T-cell (primary cell): ENCODE results near the gene BTBD17. TPM values are rescaled to one million over a fixed set of nuclear protein-coding genes. Genes with fewer than 3 reads are reported as not detected.
A peak's percentile ranks its signal among the peaks of the same experiment; 100 is the strongest.

Experiments used
- ATAC-seq, 4 experiments: fragments of 200-7000 bp in 3 of 4; fragments of 150-1000 bp in 1 of 4; cut with Tn5 transposase; replicated peaks in 1 of 4; 1 replicate in 3 of 4; 2 replicates in 1 of 4; pipeline ENCODE4 v1.10.0; 2021; ENCODE audit warnings: moderate library complexity in 3 of 4, mild to moderate bottlenecking in 2 of 4, moderate number of reproducible peaks in 1 of 4
- CTCF ChIA-PET, 2 donors: fragments of 300-600 bp; sonication (Branson Sonifier 250); formaldehyde crosslinking; loops; one replicate each; lab custom pipeline; 2022; ENCODE audit warnings: antibody characterized with exemption in 2 of 2; lab: Charles Lee
- POLR2A ChIA-PET, 2 donors: fragments of 300-600 bp; sonication (Branson Sonifier 250); formaldehyde crosslinking; loops; one replicate each; lab custom pipeline; 2022; ENCODE audit warnings: antibody characterized with exemption in 2 of 2; lab: Charles Lee
- DNase-seq, 35 experiments: peaks; one replicate each; pipeline versions ENCODE4 v3.0.0 to v3.0.0-alpha.2; 2013 to 2023
- H3K27ac ChIP-seq: one replicate; pipeline ENCODE4 v1.5.1; 2013; ENCODE audit warnings: low read length
- H3K27me3 ChIP-seq, 2 experiments: replicated peaks in 1 of 2; 1 replicate in 1 of 2; 2 replicates in 1 of 2; pipeline versions ENCODE4 v1.6.1 to v1.7.0; 2013; ENCODE audit warnings: low read length in 1 of 2, mixed read lengths in 1 of 2; ENCODE audit not compliant: control insufficient read depth in 2 of 2, insufficient read depth in 2 of 2; ENCODE audit errors: extremely low read depth in 1 of 2
- H3K36me3 ChIP-seq, 2 donors: 1 replicate in 1 of 2; 2 replicates in 1 of 2; pipeline versions ENCODE4 v1.6.1 to v1.7.0; 2013; ENCODE audit warnings: low read length in 1 of 2; ENCODE audit not compliant: control insufficient read depth in 2 of 2, insufficient read depth in 1 of 2; ENCODE audit errors: extremely low read depth in 1 of 2
- H3K4me1 ChIP-seq, 2 experiments: 1 replicate in 1 of 2; 2 replicates in 1 of 2; pipeline versions ENCODE4 v1.6.1 to v1.7.0; 2013; ENCODE audit warnings: low read length in 2 of 2, mixed read lengths in 1 of 2; ENCODE audit not compliant: insufficient read depth in 2 of 2, control insufficient read depth in 1 of 2; ENCODE audit errors: extremely low read depth in 1 of 2
- H3K4me3 ChIP-seq, 2 donors: 1 replicate in 1 of 2; 2 replicates in 1 of 2; pipeline versions ENCODE4 v1.5.1 to v1.7.0; 2013; ENCODE audit warnings: mild to moderate bottlenecking in 2 of 2, low read length in 1 of 2, moderate library complexity in 1 of 2; ENCODE audit not compliant: control insufficient read depth in 1 of 2; ENCODE audit errors: extremely low read depth in 1 of 2
- H3K9me3 ChIP-seq: 2 replicates; pipeline ENCODE4 v1.7.0; 2013
- H3K27ac Mint-ChIP-seq, 2 donors: one replicate each; pipeline ENCODE4 v1.8.0; 2020 to 2021; ENCODE audit warnings: mild to moderate bottlenecking in 2 of 2, mixed read lengths in 2 of 2
- H3K27me3 Mint-ChIP-seq, 2 donors: one replicate each; pipeline ENCODE4 v1.8.0; 2021 to 2022; ENCODE audit warnings: mixed read lengths in 2 of 2
- H3K36me3 Mint-ChIP-seq: one replicate; pipeline ENCODE4 v1.8.0; 2021; ENCODE audit warnings: mixed read lengths
- H3K4me1 Mint-ChIP-seq, 3 donors: one replicate each; pipeline ENCODE4 v1.8.0; 2020 to 2022; ENCODE audit warnings: mixed read lengths in 3 of 3, mild to moderate bottlenecking in 1 of 3
- H3K4me3 Mint-ChIP-seq, 3 donors: one replicate each; pipeline ENCODE4 v1.8.0; 2020 to 2022; ENCODE audit warnings: mild to moderate bottlenecking in 3 of 3, mixed read lengths in 3 of 3, moderate library complexity in 3 of 3
- H3K9me3 Mint-ChIP-seq, 3 donors: one replicate each; pipeline ENCODE4 v1.8.0; 2020 to 2022; ENCODE audit warnings: mixed read lengths in 3 of 3
- WGBS: methylation state at CpG from one replicate; pipeline ENCODE4 v1.1.5; 2013; ENCODE audit warnings: missing lambda C conversion rate; ENCODE audit not compliant: insufficient coverage; 5-methylcytosine and 5-hydroxymethylcytosine counted together
- total RNA-seq, 35 experiments: library from RNA in 6 of 35; stranded (reverse) in 6 of 35; fragments of 120-200 nt in 1 of 35; gene quantifications; one replicate each; pipeline versions ENCODE4 v1.2.1 to v1.2.4 and lab custom pipeline; 2013 to 2026

The BTBD17 gene
- total RNA-seq, 5 donors from 2014 or later (not counting 1 experiment from before 2014, with no cell fraction given): 0.26 TPM; not detected in 4

DNA sequence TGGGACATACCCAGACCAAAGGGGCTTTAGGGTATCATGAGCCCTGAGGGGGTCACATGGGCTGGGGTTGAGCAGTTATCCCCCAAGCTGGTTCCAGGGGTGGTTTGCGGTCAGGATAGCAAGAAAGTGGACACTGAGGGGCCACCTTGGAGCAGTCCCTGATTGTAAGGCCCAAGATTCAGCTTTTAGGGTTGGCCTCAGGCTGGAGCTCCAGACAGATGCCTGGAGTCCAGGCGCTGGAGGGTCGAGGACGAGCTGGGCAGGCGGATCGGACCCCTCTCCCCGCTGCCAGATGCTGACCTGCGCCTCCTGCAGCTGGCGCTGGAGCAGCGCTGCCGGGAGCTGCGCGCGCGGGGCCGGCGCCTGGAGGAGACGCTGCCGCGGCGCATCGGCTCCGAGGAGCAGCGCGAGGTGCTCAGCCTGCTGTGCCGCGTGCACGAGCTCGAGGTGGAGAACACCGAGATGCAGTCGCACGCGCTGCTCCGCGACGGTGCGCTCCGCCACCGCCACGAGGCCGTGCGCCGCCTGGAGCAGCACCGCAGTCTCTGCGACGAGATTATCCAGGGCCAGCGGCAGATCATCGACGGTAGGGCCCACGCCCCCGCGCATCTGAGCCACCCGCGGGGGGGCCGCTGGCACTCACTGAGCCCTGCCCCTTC is 10.0 kb downstream of the BTBD17 start:
- no peak overlapping the region for H3K27ac Mint-ChIP-seq
- H3K4me1 Mint-ChIP-seq: peaks cover 3 to 9% (median 4%) of the 10 kb centered on the region in 3 donors
- no peaks in the 10 kb centered on the region for H3K36me3 Mint-ChIP-seq
- ChIA-PET POLR2A (interaction anchor here in 1 of 2 donors (0.6 kb wide), 1 partner anchor 139 kb away, joined by 6 read pairs; no protein-coding TSS in a partner anchor), CTCF (interaction anchor here in 1 of 2 donors (1.1 kb wide), 1 partner anchor 138 kb away, joined by 5 read pairs; the partner anchor contains the start of gene TTYH2)
- Histone ChIP-seq H3K27ac (no peak overlapping the region), H3K4me3 (no peak overlapping the region), H3K4me1 (peaks cover 0 to 20% of the 10 kb centered on the region in 2 experiments), H3K9me3 (no peaks in the 10 kb centered on the region), H3K27me3 (peaks cover 0 to 75% of the 10 kb centered on the region in 2 experiments), H3K36me3 (no peaks in the 10 kb centered on the region)
- 8% methylated on average over 54 of the region's 55 CpGs for WGBS
- ATAC-seq: peak in 3 of 4 experiments; percentile 22 to 27 (median 22)
- H3K9me3 Mint-ChIP-seq: no peaks in the 10 kb centered on the region
- DNase-seq: peak in 2 of 35 experiments; percentile 17 to 19
- H3K27me3 Mint-ChIP-seq: peaks cover 34 to 57% of the 10 kb centered on the region in 2 donors
- H3K4me3 Mint-ChIP-seq: no peak overlapping the region

DNA sequence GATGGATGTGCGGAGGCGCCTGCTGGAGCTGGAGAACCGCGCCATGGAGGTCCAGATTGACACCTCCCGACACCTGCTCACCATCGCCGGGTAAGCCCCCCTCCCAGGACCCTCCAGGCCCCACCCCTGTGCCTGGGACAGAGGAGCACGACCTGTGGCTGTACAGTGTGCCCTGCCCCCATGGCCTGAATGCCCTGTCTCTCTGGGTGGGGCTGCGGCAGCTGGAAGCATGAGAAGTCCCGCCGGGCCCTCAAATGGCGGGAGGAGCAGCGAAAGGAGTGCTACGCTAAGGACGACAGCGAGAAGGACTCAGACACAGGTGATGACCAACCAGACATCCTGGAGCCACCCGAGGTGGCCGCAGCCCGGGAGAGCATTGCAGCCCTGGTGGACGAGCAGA is 11.2 kb downstream of the BTBD17 start:
- no peaks in the 10 kb centered on the region for H3K36me3 Mint-ChIP-seq
- Histone ChIP-seq H3K4me3 (no peak overlapping the region), H3K27me3 (peaks cover 0 to 71% of the 10 kb centered on the region in 2 experiments), H3K9me3 (no peaks in the 10 kb centered on the region), H3K27ac (no peak overlapping the region), H3K36me3 (no peaks in the 10 kb centered on the region), H3K4me1 (peaks cover 0 to 15% of the 10 kb centered on the region in 2 experiments)
- POLR2A ChIA-PET: no interaction called here
- ATAC-seq (no peak), DNase-seq (no peak)
- CTCF ChIA-PET: interaction anchor here (0.6 to 1.2 kb wide), 3 partner anchors 17 to 975 kb away, joined by 3 to 5 read pairs (median 4); partner anchors contain the start of gene GPR142 (in 1 of the 2)
- no peak overlapping the region for H3K27ac Mint-ChIP-seq
- no peak overlapping the region for H3K4me3 Mint-ChIP-seq
- peaks cover 27 to 50% of the 10 kb centered on the region in 2 donors for H3K27me3 Mint-ChIP-seq
- no peaks in the 10 kb centered on the region for H3K9me3 Mint-ChIP-seq
- 84% methylated on average over 19 of the region's 20 CpGs for WGBS
- H3K4me1 Mint-ChIP-seq: peaks cover 3 to 7% (median 4%) of the 10 kb centered on the region in 3 donors

DNA sequence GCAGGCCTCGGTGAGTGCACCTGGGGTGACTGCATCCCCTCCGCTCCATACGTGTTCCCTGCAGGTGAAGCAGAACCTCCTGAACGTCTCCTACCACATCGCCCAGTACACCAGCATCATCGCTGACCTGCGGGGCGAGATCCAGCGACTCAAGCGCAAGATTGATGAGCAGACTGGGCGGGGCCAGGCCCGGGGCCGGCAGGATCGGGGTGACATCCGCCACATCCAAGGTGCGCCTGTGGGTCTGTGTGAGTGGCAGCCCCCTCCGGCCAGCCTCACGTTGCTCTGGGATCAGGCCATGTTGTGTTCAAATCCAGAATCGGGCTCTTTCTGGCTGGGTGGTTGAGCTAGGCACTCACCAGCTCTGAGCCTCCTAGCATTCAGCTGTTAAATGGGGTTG is 12.5 kb downstream of the BTBD17 start:
- POLR2A ChIA-PET: no interaction called here
- peaks cover 3 to 6% (median 3%) of the 10 kb centered on the region in 3 donors for H3K4me1 Mint-ChIP-seq
- no peaks in the 10 kb centered on the region for H3K36me3 Mint-ChIP-seq
- H3K4me3 ChIP-seq: no peak overlapping the region
- DNase-seq: no peak
- peaks cover 0 to 10% of the 10 kb centered on the region in 2 experiments for H3K4me1 ChIP-seq
- H3K9me3 ChIP-seq: no peaks in the 10 kb centered on the region
- WGBS: 83% methylated on average over 17 of the region's 19 CpGs
- CTCF ChIA-PET: no interaction called here
- H3K36me3 ChIP-seq: no peaks in the 10 kb centered on the region
- H3K9me3 Mint-ChIP-seq: no peaks in the 10 kb centered on the region
- no peak overlapping the region for H3K27ac Mint-ChIP-seq
- peaks cover 0 to 67% of the 10 kb centered on the region in 2 experiments for H3K27me3 ChIP-seq
- ATAC-seq: no peak
- no peak overlapping the region for H3K27ac ChIP-seq
- no peak overlapping the region for H3K4me3 Mint-ChIP-seq
- H3K27me3 Mint-ChIP-seq: peaks cover 20 to 39% of the 10 kb centered on the region in 2 donors

DNA sequence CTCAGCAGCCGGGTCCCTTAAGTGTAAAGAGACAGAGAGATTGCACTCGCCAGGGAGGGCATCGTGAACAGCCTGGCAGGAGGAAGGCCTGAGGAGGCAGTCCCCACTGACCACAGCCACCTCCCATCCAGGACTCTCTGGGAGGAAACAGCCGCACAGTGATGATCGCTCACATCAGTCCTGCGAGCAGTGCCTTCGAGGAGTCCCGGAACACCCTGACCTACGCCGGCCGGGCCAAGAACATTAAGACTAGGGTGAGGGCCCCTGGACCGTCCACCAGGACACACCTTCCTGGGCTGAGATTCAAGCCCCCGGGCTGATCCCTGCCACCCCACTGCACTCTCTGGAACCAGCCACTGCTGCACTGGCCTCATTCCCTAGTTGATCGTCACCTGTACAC is 14.0 kb downstream of the BTBD17 start:
- H3K27ac Mint-ChIP-seq: no peak overlapping the region
- H3K9me3 Mint-ChIP-seq: no peaks in the 10 kb centered on the region
- ATAC-seq: no peak
- H3K27me3 Mint-ChIP-seq: peaks cover 11 to 24% of the 10 kb centered on the region in 2 donors
- H3K4me3 ChIP-seq: no peak overlapping the region
- 87% methylated on average over 14 of the region's 14 CpGs for WGBS
- no peak overlapping the region for H3K4me3 Mint-ChIP-seq
- ChIA-PET POLR2A (no interaction called here), CTCF (no interaction called here)
- no peaks in the 10 kb centered on the region for H3K36me3 ChIP-seq
- H3K27ac ChIP-seq: no peak overlapping the region
- peaks cover 0 to 5% of the 10 kb centered on the region in 2 experiments for H3K4me1 ChIP-seq
- H3K36me3 Mint-ChIP-seq: no peaks in the 10 kb centered on the region
- DNase-seq: no peak
- no peaks in the 10 kb centered on the region for H3K9me3 ChIP-seq
- peaks cover 0 to 2% (median 0%) of the 10 kb centered on the region in 3 donors for H3K4me1 Mint-ChIP-seq
- peaks cover 0 to 64% of the 10 kb centered on the region in 2 experiments for H3K27me3 ChIP-seq

DNA sequence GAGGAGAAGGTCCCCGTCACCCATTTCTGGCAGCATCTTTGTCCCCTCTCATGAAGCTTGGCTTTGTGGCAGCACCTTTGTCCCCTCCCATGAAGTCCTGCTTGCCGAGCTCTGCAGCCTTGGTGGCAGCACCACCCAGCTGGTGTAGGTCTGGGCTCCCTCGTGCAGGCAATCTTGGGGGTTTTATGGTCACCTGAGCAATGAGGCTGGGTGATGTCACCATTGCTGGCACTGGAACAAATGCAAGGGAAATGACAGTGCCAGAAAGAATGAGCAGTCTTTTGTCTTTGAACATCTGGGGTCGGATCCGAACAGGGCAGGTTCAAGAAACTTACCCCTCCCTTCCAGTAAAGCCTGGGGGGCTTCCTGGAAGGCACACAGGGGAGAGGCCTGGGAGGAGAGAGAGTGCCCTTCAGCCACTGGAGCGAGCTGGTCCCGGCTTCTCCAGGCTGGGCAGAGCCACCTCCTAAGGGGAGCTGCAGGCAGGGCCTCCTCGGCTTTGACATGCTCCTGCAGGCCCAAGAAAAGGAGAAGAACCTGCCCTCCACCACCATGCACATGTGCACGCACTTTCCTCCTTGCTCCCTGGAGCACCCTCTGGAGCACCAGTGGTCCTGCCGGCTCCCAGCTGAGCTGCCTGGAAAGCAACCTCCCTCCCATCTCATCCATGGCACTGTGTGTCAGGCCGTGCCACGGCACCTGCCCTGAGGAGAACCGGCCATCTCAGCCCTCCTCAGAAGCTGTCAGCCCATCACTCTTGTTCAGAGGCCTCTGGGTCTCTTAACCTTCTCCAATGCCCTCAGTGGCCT is 16.0 kb downstream of the BTBD17 start:
- peaks cover 10 to 16% of the 10 kb centered on the region in 2 donors for H3K27me3 Mint-ChIP-seq
- Histone ChIP-seq H3K27me3 (peaks cover 0 to 51% of the 10 kb centered on the region in 2 experiments), H3K4me3 (no peak overlapping the region), H3K36me3 (no peaks in the 10 kb centered on the region), H3K4me1 (no peaks in the 10 kb centered on the region), H3K9me3 (no peaks in the 10 kb centered on the region), H3K27ac (no peak overlapping the region)
- H3K4me1 Mint-ChIP-seq: no peaks in the 10 kb centered on the region
- no peaks in the 10 kb centered on the region for H3K9me3 Mint-ChIP-seq
- no peak overlapping the region for H3K27ac Mint-ChIP-seq
- POLR2A ChIA-PET: no interaction called here
- CTCF ChIA-PET: interaction anchor here in 1 of 2 donors (1.0 kb wide), 1 partner anchor 17 kb away, joined by 3 read pairs; no protein-coding TSS in a partner anchor
- H3K4me3 Mint-ChIP-seq: no peak overlapping the region
- DNase-seq (no peak), ATAC-seq (no peak)
- WGBS: 83% methylated on average over 5 of the region's 13 CpGs
- H3K36me3 Mint-ChIP-seq: no peaks in the 10 kb centered on the region

DNA sequence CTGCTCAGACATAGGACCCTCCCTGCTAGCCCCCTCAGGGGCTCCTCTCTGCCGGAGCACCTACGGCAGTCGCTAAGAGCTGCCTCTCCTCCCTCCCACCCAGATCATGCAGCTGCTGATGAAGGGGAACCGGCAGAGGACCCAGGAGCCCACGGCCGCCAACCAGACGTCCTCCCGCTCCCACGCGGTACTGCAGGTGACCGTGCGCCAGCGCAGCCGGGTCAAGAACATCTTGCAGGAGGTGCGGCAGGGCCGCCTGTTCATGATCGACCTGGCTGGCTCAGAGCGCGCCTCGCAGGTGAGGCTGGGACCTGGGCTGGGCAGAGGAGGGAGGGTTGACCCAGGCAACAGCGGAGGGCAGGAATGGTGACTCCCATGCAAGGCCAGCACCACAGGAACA is 17.0 kb downstream of the BTBD17 start:
- no peaks in the 10 kb centered on the region for H3K4me1 ChIP-seq
- peaks cover 4 to 11% of the 10 kb centered on the region in 2 donors for H3K27me3 Mint-ChIP-seq
- H3K4me3 ChIP-seq: no peak overlapping the region
- DNase-seq (no peak), ATAC-seq (no peak)
- no peaks in the 10 kb centered on the region for H3K36me3 Mint-ChIP-seq
- H3K27me3 ChIP-seq: peaks cover 0 to 48% of the 10 kb centered on the region in 2 experiments
- WGBS: 90% methylated on average over 11 of the region's 21 CpGs
- no peaks in the 10 kb centered on the region for H3K9me3 Mint-ChIP-seq
- CTCF ChIA-PET: no interaction called here
- H3K4me1 Mint-ChIP-seq: no peaks in the 10 kb centered on the region
- no peak overlapping the region for H3K4me3 Mint-ChIP-seq
- H3K27ac Mint-ChIP-seq: no peak overlapping the region
- POLR2A ChIA-PET: no interaction called here
- H3K9me3 ChIP-seq: no peaks in the 10 kb centered on the region
- no peaks in the 10 kb centered on the region for H3K36me3 ChIP-seq
- no peak overlapping the region for H3K27ac ChIP-seq
